Left ventricle myocardium inferior (tissue), 1 donor: ENCODE results near the gene NUDT4. TPM values are rescaled to one million over a fixed set of nuclear protein-coding genes. Genes with fewer than 3 reads are reported as not detected.

Source experiments
- DNase-seq: peaks from one replicate; pipeline ENCODE4 v3.0.0-alpha.2; 2020
- H3K27ac ChIP-seq: fragments of 200-600 bp; replicated peaks from 2 replicates; pipeline ENCODE4 v1.8.0; 2021
- H3K27me3 ChIP-seq: fragments of 200-600 bp; 2 replicates; pipeline ENCODE4 v1.8.0; 2021; ENCODE audit warnings: low read depth
- H3K36me3 ChIP-seq: fragments of 200-600 bp; 2 replicates; pipeline ENCODE4 v1.8.0; 2021
- H3K4me1 ChIP-seq: fragments of 200-600 bp; 2 replicates; pipeline ENCODE4 v1.8.0; 2021
- H3K4me3 ChIP-seq: fragments of 200-600 bp; 2 replicates; pipeline ENCODE4 v1.8.0; 2021; ENCODE audit warnings: mild to moderate bottlenecking, moderate library complexity
- H3K9me3 ChIP-seq: fragments of 200-600 bp; replicated peaks from 2 replicates; pipeline ENCODE4 v1.8.0; 2021
- CTCF ChIP-seq: fragments of 200-600 bp; IDR thresholded peaks from 2 replicates; pipeline ENCODE4 v1.8.0; 2021; ENCODE audit warnings: antibody characterized with exemption, mild to moderate bottlenecking, borderline replicate concordance
- intact Hi-C: fragments of 100-400 bp; cut with micrococcal nuclease; formaldehyde crosslinking; loops from one replicate; pipeline ENCODE4 v1.11.0; 2022
- total RNA-seq: library from RNA; stranded (reverse); fragmentation: NEBNext Ultra II Directional; extraction: Animal tissue kit (Norgen Biotek cat#: 25700); gene quantifications from one replicate; pipeline ENCODE4 v1.2.1, GENCODE V29; 2021
- donor health status: DM: no; HTN: yes; CAD: no; lungs with severe emphysema.

Gene NUDT4
- total RNA-seq, 1 donor from 2014 or later = 283 TPM

- H3K9me3 ChIP-seq = no peaks in the 10 kb centered on the region
- intact Hi-C loops = no loop called here
- DNase-seq = no peak
Observed at GRCh38 chr12:93442411-93443340, 65.0 kb downstream of the NUDT4 start.

GRCh38 chr12:93443576-93443975 lies 65.9 kb downstream of the NUDT4 start:
- peaks cover 41% of the 10 kb centered on the region for H3K4me1 ChIP-seq
- no peaks in the 10 kb centered on the region for H3K27me3 ChIP-seq
- no peak for TF ChIP-seq CTCF
- no peaks in the 10 kb centered on the region for H3K36me3 ChIP-seq
- intact Hi-C loops = no loop called here
- no peak overlapping the region for H3K27ac ChIP-seq
- H3K4me3 ChIP-seq = no peak overlapping the region
- H3K9me3 ChIP-seq = no peaks in the 10 kb centered on the region
- DNase-seq = no peak

More at GRCh38 chr12:93442411-93443340, 65.0 kb downstream of the NUDT4 start:
- no peak for TF ChIP-seq CTCF
- Histone ChIP-seq H3K27me3 (no peaks in the 10 kb centered on the region), H3K27ac (peak overlapping the region; percentile 93), H3K4me1 (peaks cover 50% of the 10 kb centered on the region), H3K4me3 (peak overlapping the region; percentile 98), H3K36me3 (no peaks in the 10 kb centered on the region)

DNA sequence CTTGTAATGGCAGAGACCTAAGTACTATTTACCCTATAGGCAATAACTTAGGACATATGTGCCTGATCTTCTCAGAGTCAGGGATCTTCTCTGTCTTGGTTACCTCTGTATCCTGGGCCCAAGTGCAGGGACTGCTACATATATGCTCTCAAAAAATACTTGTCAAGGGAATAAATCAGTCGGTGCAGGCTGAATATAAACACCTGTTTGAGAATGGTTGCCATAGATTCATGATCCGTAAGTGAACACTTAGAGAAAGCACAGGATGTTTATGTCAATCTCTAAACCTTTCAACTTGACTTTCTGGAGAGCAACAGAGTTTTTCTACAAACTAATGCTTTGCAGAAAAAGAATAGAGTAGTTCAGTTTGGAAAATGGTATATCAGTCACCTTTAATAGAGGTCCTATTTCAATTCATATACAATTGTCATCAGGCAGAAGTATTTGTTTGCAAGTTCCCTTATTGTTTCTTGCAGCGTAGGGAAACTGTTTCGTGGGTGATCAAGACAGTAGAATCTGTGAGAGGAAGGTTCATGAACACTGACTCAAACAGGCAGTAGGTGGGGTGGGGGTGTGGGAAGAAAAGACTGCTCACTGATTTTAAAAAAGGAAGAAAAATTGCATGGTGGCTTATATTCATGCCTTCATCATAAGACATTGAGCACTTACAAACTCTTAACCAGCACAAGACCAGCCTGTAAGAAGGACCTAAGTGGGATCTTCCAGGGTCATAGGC lies 70.0 kb downstream of the NUDT4 start:
- intact Hi-C loops = no loop called here
- peaks cover 4% of the 10 kb centered on the region for H3K4me1 ChIP-seq
- H3K36me3 ChIP-seq = no peaks in the 10 kb centered on the region
- DNase-seq = no peak
- TF ChIP-seq CTCF = no peak
- H3K4me3 ChIP-seq = no peak overlapping the region
- H3K27me3 ChIP-seq = no peaks in the 10 kb centered on the region
- H3K9me3 ChIP-seq = no peaks in the 10 kb centered on the region
- no peak overlapping the region for H3K27ac ChIP-seq

DNA sequence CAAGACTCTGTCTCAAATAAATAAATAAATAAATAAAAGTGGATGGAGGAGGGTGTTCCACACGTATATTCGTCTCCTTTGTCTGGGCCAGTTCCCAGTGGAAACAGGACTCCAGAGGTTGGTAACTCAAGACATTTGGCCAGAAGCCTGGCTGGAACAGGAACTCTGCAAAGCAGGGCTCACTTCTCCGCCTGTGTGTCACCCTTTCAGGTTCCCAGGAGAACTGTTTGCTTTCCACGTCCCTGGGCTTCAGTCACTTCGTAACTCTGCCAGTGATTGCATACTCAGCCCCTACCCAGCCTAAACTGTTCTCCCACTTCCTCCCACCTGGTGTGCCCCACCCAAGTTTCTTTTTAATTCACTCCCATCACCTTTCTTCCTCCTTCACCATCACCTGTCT lies 71.1 kb downstream of the NUDT4 start:
- no peak for TF ChIP-seq CTCF
- Histone ChIP-seq H3K4me3 (no peak overlapping the region), H3K36me3 (no peaks in the 10 kb centered on the region), H3K9me3 (no peaks in the 10 kb centered on the region), H3K27ac (no peak overlapping the region), H3K27me3 (no peaks in the 10 kb centered on the region), H3K4me1 (no peaks in the 10 kb centered on the region)
- intact Hi-C loops = no loop called here
- no peak for DNase-seq

DNA sequence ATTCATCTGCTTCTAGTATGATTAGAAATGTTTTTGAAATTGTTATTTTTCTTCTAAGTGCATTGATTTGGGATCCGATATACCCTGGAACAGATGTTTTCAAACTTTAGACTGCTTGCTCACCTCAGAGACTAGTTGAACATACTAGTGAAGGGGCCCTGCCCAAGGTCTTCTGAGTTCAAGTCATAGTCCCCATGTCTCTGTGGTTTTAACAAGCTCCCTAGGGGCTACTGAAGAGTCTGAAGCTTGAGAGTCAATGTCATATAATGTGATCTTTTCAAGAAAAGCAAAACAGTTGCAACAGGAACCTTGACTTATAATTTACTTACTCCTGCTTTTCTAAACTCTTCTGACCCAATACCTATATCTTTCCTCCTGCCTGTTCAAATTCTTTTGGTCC lies 71.6 kb downstream of the NUDT4 start:
- TF ChIP-seq CTCF = no peak
- intact Hi-C loops = no loop called here
- H3K9me3 ChIP-seq = no peaks in the 10 kb centered on the region
- no peaks in the 10 kb centered on the region for H3K4me1 ChIP-seq
- no peak for DNase-seq
- no peaks in the 10 kb centered on the region for H3K27me3 ChIP-seq
- no peaks in the 10 kb centered on the region for H3K36me3 ChIP-seq
- H3K4me3 ChIP-seq = no peak overlapping the region
- H3K27ac ChIP-seq = no peak overlapping the region
